Left lung (tissue), 10 donors: ENCODE results near the gene EGFL7. TPM values are rescaled to one million over a fixed set of nuclear protein-coding genes. Genes with fewer than 3 reads are reported as not detected.
A peak's percentile ranks its signal among the peaks of the same experiment; 100 is the strongest.

ENCODE experiments used
- ATAC-seq: fragments of 200-7000 bp; cut with Tn5 transposase; one replicate; pipeline ENCODE4 v1.9.1; 2020; ENCODE audit warnings: moderate library complexity
- DNase-seq, 4 donors: peaks; one replicate each; pipeline ENCODE4 v3.0.0-alpha.2; 2013 to 2020
- H3K27ac ChIP-seq, 2 donors: fragments of 200-600 bp; sonication (generic) in 1 of 2; one replicate each; pipeline versions ENCODE4 v1.5.0 to v1.8.0; 2020 to 2021
- H3K27me3 ChIP-seq, 2 donors: fragments of 200-600 bp; sonication (generic) in 1 of 2; one replicate each; pipeline versions ENCODE4 v1.5.0 to v1.8.0; 2020 to 2021
- H3K36me3 ChIP-seq, 2 donors: fragments of 200-600 bp; sonication (generic) in 1 of 2; one replicate each; pipeline versions ENCODE4 v1.5.0 to v1.8.0; 2020 to 2021
- H3K4me1 ChIP-seq, 2 donors: fragments of 200-600 bp; one replicate each; pipeline ENCODE4 v1.8.0; 2021
- H3K4me3 ChIP-seq, 2 donors: fragments of 200-600 bp; sonication (generic) in 1 of 2; one replicate each; pipeline versions ENCODE4 v1.5.0 to v1.8.0; 2020 to 2021; ENCODE audit warnings: mild to moderate bottlenecking in 1 of 2
- H3K9me3 ChIP-seq, 2 donors: fragments of 200-600 bp; sonication (generic) in 1 of 2; one replicate each; pipeline versions ENCODE4 v1.5.0 to v1.8.0; 2020 to 2021
- CTCF ChIP-seq, 2 donors: fragments of 200-600 bp; sonication (generic) in 1 of 2; IDR thresholded peaks; one replicate each; pipeline versions ENCODE4 v1.5.0 to v1.8.0; 2021; ENCODE audit warnings: antibody characterized with exemption in 2 of 2
- intact Hi-C, 2 donors: fragments of 100-400 bp; cut with DNase I; formaldehyde crosslinking; loops; one replicate each; pipeline versions ENCODE4 v1.11.2 to v1.14.2; 2022
- polyA plus RNA-seq, 6 donors: library from polyadenylated mRNA; unstranded; fragments of 120-200 nt; gene quantifications; one replicate each; pipeline ENCODE4 v1.2.1, GENCODE V29; 2013; ENCODE audit not compliant: insufficient read length in 6 of 6
- total RNA-seq, 2 donors: library from RNA; stranded (reverse); fragmentation: NEBNext Ultra II Directional; extraction: Animal tissue kit (Norgen Biotek cat#: 25700); gene quantifications; one replicate each; pipeline ENCODE4 v1.2.1, GENCODE V29; 2021
- donor health status: DM: no; HTN: yes; CAD: no.
- donor health status: DM: no; HTN: no; CAD: no.

EGFL7 gene
- total and polyA plus RNA-seq, 8 donors: 65.7 to 165 (median 101) TPM

- Histone ChIP-seq H3K27ac (peak overlapping the region; percentile 55 to 80), H3K27me3 (peaks cover 0 to 61% of the 10 kb centered on the region in 2 donors), H3K36me3 (no peaks in the 10 kb centered on the region), H3K4me1 (peaks cover 9 to 64% of the 10 kb centered on the region in 2 donors), H3K9me3 (no peaks in the 10 kb centered on the region), H3K4me3 (no peak overlapping the region)
- intact Hi-C loops: no loop called here
- no peak for ATAC-seq
- TF ChIP-seq CTCF (IDR thresholded peaks at IDR 0.05): no peak
- DNase-seq: no peak
Observed at GRCh38 chr9:136714893-136715274, 52.2 kb downstream of the EGFL7 start.

DNA sequence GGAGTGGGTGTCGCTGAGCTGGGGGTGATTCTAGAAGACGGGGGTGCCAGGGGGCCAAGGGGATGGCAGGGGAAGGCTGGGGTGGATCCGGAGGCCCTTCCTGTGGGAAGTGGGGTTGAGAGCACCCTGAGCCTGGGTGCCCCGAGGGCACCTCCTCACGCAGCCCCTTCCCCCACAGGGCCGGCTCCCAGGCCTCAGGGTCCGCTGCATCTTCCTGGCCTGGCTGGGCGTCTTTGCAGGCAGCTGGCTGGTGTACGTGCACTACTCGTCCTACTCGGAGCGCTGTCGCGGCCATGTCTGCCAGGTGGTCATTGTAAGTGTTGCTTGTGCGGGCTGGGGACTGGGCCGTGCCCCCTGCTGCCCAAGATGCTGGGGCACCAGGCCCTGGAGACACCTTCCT, 54.7 kb downstream of the EGFL7 start:
- ATAC-seq: no peak
- intact Hi-C loops: no loop called here
- no peak for TF ChIP-seq CTCF (IDR thresholded peaks at IDR 0.05)
- peaks cover 0 to 43% of the 10 kb centered on the region in 2 donors for H3K27me3 ChIP-seq
- H3K4me3 ChIP-seq: no peak overlapping the region
- DNase-seq: peak in 1 of 4 donors; percentile 79
- H3K27ac ChIP-seq: no peak overlapping the region
- no peaks in the 10 kb centered on the region for H3K9me3 ChIP-seq
- peaks cover 0 to 19% of the 10 kb centered on the region in 2 donors for H3K36me3 ChIP-seq
- peaks cover 4 to 80% of the 10 kb centered on the region in 2 donors for H3K4me1 ChIP-seq

GRCh38 chr9:136718345-136719194, 55.9 kb downstream of the EGFL7 start:
- Histone ChIP-seq H3K9me3 (no peaks in the 10 kb centered on the region), H3K4me3 (no peak overlapping the region), H3K4me1 (peaks cover 4 to 82% of the 10 kb centered on the region in 2 donors), H3K27me3 (peaks cover 0 to 32% of the 10 kb centered on the region in 2 donors), H3K36me3 (peaks cover 0 to 31% of the 10 kb centered on the region in 2 donors), H3K27ac (peak overlapping the region in 1 of 2 donors; percentile 34)
- intact Hi-C loops: no loop called here
- no peak for DNase-seq
- TF ChIP-seq CTCF (IDR thresholded peaks at IDR 0.05): no peak
- no peak for ATAC-seq

DNA sequence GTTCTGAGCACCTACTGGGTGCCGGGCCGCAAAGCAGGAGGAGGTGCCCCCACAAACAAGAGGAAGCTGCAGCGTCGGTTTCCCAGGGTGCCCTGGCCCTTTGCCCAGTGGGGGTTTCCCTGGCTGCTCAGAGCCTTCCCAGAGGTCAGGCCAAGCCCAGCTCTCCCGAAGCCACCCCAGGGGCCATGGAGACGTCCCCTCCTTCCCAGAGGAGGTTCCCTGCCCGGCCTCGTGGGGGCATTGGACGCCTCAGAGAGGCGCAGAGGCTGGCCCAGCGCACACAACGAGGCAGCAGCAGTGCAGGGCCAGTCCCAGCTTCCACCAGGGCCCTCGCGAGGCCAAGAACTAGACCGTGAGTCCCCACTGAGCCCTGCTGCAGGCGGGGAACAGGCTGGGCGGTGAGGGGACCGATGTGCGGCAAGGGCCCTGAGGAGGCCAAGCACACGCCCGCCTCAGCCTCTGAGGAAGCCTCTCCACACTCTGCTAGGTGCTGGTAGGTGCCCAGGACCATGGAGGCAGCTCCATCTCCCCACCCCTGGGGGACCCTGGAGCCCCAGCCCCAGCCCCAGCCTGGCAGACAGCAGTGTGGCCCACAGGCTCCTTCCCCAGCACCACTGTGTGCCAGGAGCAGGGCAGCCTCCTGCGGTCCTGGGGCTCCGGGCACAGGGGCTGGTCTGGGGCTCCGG, 56.6 kb downstream of the EGFL7 start:
- intact Hi-C loops: no loop called here
- Histone ChIP-seq H3K4me1 (peaks cover 4 to 82% of the 10 kb centered on the region in 2 donors), H3K36me3 (peaks cover 0 to 38% of the 10 kb centered on the region in 2 donors), H3K27me3 (peaks cover 0 to 24% of the 10 kb centered on the region in 2 donors), H3K27ac (peak overlapping the region in 1 of 2 donors; percentile 34), H3K4me3 (no peak overlapping the region), H3K9me3 (no peaks in the 10 kb centered on the region)
- DNase-seq: peak in 1 of 4 donors; percentile 87
- ATAC-seq: peak; percentile 8
- no peak for TF ChIP-seq CTCF (IDR thresholded peaks at IDR 0.05)
